ENCODE results near the gene INSYN2A. TPM values are rescaled to one million over a fixed set of nuclear protein-coding genes. Genes with fewer than 3 reads are reported as not detected.

The INSYN2A gene
- total and polyA plus RNA-seq, 10 of the 15 experiments (the other 5 are each of a cell fraction or from before 2014, with no cell fraction given) = not detected

DNA sequence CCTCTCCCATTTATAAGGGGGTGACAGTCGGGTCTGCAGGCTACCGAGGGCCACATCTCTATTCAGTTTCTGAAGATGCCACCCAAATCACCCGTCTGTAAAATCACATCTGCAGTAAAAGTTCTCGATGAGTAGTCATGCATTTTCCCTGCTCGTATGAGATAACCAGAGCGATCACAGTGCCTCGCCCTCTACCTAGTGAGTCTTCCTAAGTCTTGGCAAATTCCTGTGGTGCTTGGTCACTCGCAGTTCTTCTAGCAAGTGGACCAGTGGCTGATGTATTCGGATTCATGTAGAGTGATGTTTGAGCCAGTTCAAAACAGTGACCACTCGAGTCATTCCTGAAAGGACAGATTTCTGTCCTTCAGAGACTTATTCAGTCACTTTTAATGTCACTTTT lies 44.9 kb downstream of the INSYN2A start:
- Histone ChIP-seq H4K20me1 (ENCODE audit: control insufficient read depth, insufficient read depth) (no peaks in the 10 kb centered on the region), H3K36me3 (ENCODE audit: control insufficient read depth in 2 of 2, insufficient read depth in 2 of 2, low read length in 1 of 2) (no peaks in the 10 kb centered on the region), H3K79me2 (ENCODE audit: control insufficient read depth, insufficient read depth, low read length) (no peaks in the 10 kb centered on the region), H3K27ac (ENCODE audit: control insufficient read depth, insufficient read depth) (no peak overlapping the region), H3K4me3 (no peak overlapping the region), H3K4me2 (ENCODE audit: control insufficient read depth, insufficient read depth) (no peak overlapping the region), H3K9me3 (replicated peaks; ENCODE audit: control insufficient read depth, insufficient read depth, low read length) (no peaks in the 10 kb centered on the region), H2AFZ (ENCODE audit: control insufficient read depth, low read depth, low read length) (no peak overlapping the region), H3K9ac (ENCODE audit: control insufficient read depth, insufficient read depth, low read length) (no peak overlapping the region), H3K27me3 (replicated peaks in 1 of 2; ENCODE audit: control insufficient read depth in 2 of 2, insufficient read depth in 2 of 2, low read length in 1 of 2) (no peaks in the 10 kb centered on the region), H3K4me1 (ENCODE audit: control insufficient read depth, insufficient read depth, low read length) (no peaks in the 10 kb centered on the region)
- in situ Hi-C loops (cut with MboI) (no loop called here), intact Hi-C loops (cut with micrococcal nuclease; ENCODE audit: unreplicated experiment) (no loop called here)
- SMC1A ChIA-PET (ENCODE audit: uncharacterized antibody, unreplicated experiment) = no interaction called here
- 9% methylated on average over 10 of the region's 10 CpGs for WGBS (ENCODE audit: insufficient coverage, insufficient replicate concordance, low lambda C conversion rate, missing lambda C conversion rate)
- DNase-seq (ENCODE audit: low read depth, low spot score) (no peak), ATAC-seq (no peak), FAIRE-seq (no peak)
- POLR2A ChIA-PET = no interaction called here
- CTCF ChIA-PET = no interaction called here
- RAD21 ChIA-PET (ENCODE audit: unreplicated experiment) = no interaction called here
- BruUV-seq (replicated peaks) = no TSS peak
- TF ChIP-seq CHD4 (IDR thresholded peaks at IDR 0.05) (no peak), MEF2A (IDR thresholded peaks at IDR 0.05; ENCODE audit: insufficient read depth, low read depth, low read length) (no peak), ZNF384 (IDR thresholded peaks at IDR 0.05; ENCODE audit: borderline replicate concordance, low read depth, low read length) (no peak), NRF1 (conservative IDR thresholded peaks at IDR 0.05; ENCODE audit: low read depth, low read length) (no peak), HDAC6 (IDR thresholded peaks at IDR 0.05; ENCODE audit: unreplicated experiment) (no peak), RUNX3 (IDR thresholded peaks at IDR 0.05; ENCODE audit: low read length) (no peak), NR2C2 (IDR thresholded peaks at IDR 0.05; ENCODE audit: borderline replicate concordance, control insufficient read depth, insufficient read length, low read depth) (no peak), TCF3 (IDR thresholded peaks at IDR 0.05; ENCODE audit: borderline replicate concordance, insufficient read depth, low read depth, low read length) (no peak), SMAD5 (IDR thresholded peaks at IDR 0.05; ENCODE audit: low read depth) (no peak), POLR2A (IDR thresholded peaks at IDR 0.05; ENCODE audit: low read depth, low read length) (no peak), BHLHE40 (IDR thresholded peaks at IDR 0.05; ENCODE audit: borderline replicate concordance in 1 of 2, low read depth in 2 of 2, low read length in 1 of 2) (no peak)
- TF ChIP-seq, protein P1, sequence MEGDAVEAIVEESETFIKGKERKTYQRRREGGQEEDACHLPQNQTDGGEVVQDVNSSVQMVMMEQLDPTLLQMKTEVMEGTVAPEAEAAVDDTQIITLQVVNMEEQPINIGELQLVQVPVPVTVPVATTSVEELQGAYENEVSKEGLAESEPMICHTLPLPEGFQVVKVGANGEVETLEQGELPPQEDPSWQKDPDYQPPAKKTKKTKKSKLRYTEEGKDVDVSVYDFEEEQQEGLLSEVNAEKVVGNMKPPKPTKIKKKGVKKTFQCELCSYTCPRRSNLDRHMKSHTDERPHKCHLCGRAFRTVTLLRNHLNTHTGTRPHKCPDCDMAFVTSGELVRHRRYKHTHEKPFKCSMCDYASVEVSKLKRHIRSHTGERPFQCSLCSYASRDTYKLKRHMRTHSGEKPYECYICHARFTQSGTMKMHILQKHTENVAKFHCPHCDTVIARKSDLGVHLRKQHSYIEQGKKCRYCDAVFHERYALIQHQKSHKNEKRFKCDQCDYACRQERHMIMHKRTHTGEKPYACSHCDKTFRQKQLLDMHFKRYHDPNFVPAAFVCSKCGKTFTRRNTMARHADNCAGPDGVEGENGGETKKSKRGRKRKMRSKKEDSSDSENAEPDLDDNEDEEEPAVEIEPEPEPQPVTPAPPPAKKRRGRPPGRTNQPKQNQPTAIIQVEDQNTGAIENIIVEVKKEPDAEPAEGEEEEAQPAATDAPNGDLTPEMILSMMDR (IDR thresholded peaks at IDR 0.05 in 2 of 3, conservative IDR thresholded peaks at IDR 0.05 in 1 of 3; ENCODE audit: control insufficient read depth in 2 of 3, extremely low read depth in 1 of 3, insufficient read depth in 1 of 3, low read depth in 3 of 3, low read length in 3 of 3) = no peak
- TF ChIP-seq, protein P2, sequence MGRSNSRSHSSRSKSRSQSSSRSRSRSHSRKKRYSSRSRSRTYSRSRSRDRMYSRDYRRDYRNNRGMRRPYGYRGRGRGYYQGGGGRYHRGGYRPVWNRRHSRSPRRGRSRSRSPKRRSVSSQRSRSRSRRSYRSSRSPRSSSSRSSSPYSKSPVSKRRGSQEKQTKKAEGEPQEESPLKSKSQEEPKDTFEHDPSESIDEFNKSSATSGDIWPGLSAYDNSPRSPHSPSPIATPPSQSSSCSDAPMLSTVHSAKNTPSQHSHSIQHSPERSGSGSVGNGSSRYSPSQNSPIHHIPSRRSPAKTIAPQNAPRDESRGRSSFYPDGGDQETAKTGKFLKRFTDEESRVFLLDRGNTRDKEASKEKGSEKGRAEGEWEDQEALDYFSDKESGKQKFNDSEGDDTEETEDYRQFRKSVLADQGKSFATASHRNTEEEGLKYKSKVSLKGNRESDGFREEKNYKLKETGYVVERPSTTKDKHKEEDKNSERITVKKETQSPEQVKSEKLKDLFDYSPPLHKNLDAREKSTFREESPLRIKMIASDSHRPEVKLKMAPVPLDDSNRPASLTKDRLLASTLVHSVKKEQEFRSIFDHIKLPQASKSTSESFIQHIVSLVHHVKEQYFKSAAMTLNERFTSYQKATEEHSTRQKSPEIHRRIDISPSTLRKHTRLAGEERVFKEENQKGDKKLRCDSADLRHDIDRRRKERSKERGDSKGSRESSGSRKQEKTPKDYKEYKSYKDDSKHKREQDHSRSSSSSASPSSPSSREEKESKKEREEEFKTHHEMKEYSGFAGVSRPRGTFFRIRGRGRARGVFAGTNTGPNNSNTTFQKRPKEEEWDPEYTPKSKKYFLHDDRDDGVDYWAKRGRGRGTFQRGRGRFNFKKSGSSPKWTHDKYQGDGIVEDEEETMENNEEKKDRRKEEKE (IDR thresholded peaks at IDR 0.05) = no peak
- TF ChIP-seq, protein P3, sequence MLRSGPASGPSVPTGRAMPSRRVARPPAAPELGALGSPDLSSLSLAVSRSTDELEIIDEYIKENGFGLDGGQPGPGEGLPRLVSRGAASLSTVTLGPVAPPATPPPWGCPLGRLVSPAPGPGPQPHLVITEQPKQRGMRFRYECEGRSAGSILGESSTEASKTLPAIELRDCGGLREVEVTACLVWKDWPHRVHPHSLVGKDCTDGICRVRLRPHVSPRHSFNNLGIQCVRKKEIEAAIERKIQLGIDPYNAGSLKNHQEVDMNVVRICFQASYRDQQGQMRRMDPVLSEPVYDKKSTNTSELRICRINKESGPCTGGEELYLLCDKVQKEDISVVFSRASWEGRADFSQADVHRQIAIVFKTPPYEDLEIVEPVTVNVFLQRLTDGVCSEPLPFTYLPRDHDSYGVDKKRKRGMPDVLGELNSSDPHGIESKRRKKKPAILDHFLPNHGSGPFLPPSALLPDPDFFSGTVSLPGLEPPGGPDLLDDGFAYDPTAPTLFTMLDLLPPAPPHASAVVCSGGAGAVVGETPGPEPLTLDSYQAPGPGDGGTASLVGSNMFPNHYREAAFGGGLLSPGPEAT (IDR thresholded peaks at IDR 0.05; ENCODE audit: low read depth) = no peak

Data from GM12878 (cell line).